A673 (cell line): ENCODE measurements around the gene GALNT4.

Source experiments
- EZH2 ChIP-seq: fragments of 200-600 bp; sonication (generic); IDR thresholded peaks from 2 replicates; pipeline ENCODE4 v1.6.1; 2017; ENCODE audit warnings: borderline replicate concordance, low read depth, mild to moderate bottlenecking, mixed read lengths, antibody characterized with exemption, low read length; ENCODE audit not compliant: poor library complexity, severe bottlenecking
- TF ChIP-seq, protein P1 (sequence below): fragments of 300-800, 200-600 bp; sonication (generic); conservative IDR thresholded peaks from 2 replicates; pipeline ENCODE4 v1.5.1; 2017; ENCODE audit warnings: low read depth, mild to moderate bottlenecking, antibody characterized with exemption, low read length, moderate library complexity, mixed read lengths

DNA sequence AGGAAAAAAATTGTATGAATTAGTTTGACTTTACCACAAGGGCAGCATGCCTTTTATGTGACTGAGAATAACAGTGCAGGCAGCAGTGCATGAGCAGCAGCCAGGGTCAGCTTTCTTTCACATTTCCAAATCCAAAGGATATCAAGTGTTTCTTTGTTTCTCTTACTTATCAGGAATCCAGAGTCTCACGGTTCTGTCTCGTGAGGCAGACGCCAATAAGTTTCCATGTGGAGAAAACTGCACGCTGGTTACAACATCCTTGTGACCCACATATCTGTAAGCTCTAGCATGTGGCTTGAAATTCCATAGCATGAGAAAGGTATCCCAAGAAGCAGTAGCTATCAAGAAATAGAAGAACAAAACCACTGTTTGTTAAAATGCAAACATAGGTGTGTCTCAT, 27.6 kb downstream of the GALNT4 start:
- TF ChIP-seq, protein P1, sequence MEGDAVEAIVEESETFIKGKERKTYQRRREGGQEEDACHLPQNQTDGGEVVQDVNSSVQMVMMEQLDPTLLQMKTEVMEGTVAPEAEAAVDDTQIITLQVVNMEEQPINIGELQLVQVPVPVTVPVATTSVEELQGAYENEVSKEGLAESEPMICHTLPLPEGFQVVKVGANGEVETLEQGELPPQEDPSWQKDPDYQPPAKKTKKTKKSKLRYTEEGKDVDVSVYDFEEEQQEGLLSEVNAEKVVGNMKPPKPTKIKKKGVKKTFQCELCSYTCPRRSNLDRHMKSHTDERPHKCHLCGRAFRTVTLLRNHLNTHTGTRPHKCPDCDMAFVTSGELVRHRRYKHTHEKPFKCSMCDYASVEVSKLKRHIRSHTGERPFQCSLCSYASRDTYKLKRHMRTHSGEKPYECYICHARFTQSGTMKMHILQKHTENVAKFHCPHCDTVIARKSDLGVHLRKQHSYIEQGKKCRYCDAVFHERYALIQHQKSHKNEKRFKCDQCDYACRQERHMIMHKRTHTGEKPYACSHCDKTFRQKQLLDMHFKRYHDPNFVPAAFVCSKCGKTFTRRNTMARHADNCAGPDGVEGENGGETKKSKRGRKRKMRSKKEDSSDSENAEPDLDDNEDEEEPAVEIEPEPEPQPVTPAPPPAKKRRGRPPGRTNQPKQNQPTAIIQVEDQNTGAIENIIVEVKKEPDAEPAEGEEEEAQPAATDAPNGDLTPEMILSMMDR, result no peak
- TF ChIP-seq EZH2, result no peak
